A549 (cell line): Measurements from ENCODE around the gene RHOC. TPM values are rescaled to one million over a fixed set of nuclear protein-coding genes. Genes with fewer than 3 reads are reported as not detected.

ENCODE experiments used
- ATAC-seq, 2 experiments: fragments of 200-7000 bp in 1 of 2; fragments of >200 bp in 1 of 2; cut with Nextera tagmentation in 1 of 2; cut with Tn5 transposase in 1 of 2; 3 replicates each; pipeline versions ENCODE4 v1.8.0 to v1.9.1; 2018 to 2020; ENCODE audit warnings: mild to moderate bottlenecking in 1 of 2, moderate library complexity in 1 of 2
- CTCF ChIA-PET: fragments of 300-600 bp; sonication (Branson Sonifier 250); formaldehyde crosslinking; extraction: SDS; loops from one replicate; lab custom pipeline; 2021; ENCODE audit warnings: antibody characterized with exemption, inconsistent platforms; lab: Yijun Ruan, JAX
- POLR2A ChIA-PET: fragments of 350-600 bp; formaldehyde crosslinking; extraction: SDS; loops from one replicate; lab custom pipeline; 2021; ENCODE audit warnings: antibody characterized with exemption, inconsistent platforms; lab: Yijun Ruan, JAX
- DNase-seq, 2 experiments: peaks; one replicate each; pipeline versions ENCODE4 v3.0.0 to v3.0.0-alpha.2; 2011 to 2016; ENCODE audit warnings: low read depth in 1 of 2, low spot score in 1 of 2
- FAIRE-seq: peaks from 2 replicates; lab custom pipeline; 2011; peaks lifted over from hg19 to GRCh38; lab: Jason Lieb, UNC
- H3K27ac ChIP-seq, 2 experiments: fragments of >200 bp; sonication (Bioruptor Twin); formaldehyde crosslinking; 3 replicates each; pipeline ENCODE4 v1.5.1; 2016 to 2017
- H3K4me1 ChIP-seq: fragments of >200 bp; sonication (Bioruptor Twin); formaldehyde crosslinking; 3 replicates; pipeline ENCODE4 v1.6.1; 2016
- H3K4me2 ChIP-seq: fragments of >200 bp; sonication (Bioruptor Twin); formaldehyde crosslinking; 3 replicates; pipeline ENCODE4 v1.6.1; 2016
- H3K4me3 ChIP-seq: fragments of >200 bp; sonication (Bioruptor Twin); formaldehyde crosslinking; 3 replicates; pipeline ENCODE4 v1.5.1; 2016
- H3K9me3 ChIP-seq: fragments of >200 bp; sonication (Bioruptor Twin); formaldehyde crosslinking; 3 replicates; pipeline ENCODE4 v1.6.1; 2016
- BHLHE40 ChIP-seq: IDR thresholded peaks from 2 replicates; pipeline ENCODE4 v1.6.1; 2012; ENCODE audit warnings: low read depth, low read length, inconsistent platforms
- CEBPB ChIP-seq, 2 experiments: fragments of >200 bp in 1 of 2; sonication (Bioruptor Twin) in 1 of 2; formaldehyde crosslinking in 1 of 2; IDR thresholded peaks; 2 replicates each; pipeline ENCODE4 v1.6.1; 2012 to 2016
- CHD2 ChIP-seq: fragments of 150-350 bp; IDR thresholded peaks from 2 replicates; pipeline ENCODE4 v1.6.1; 2014; ENCODE audit warnings: low read length; ENCODE audit not compliant: partially characterized antibody
- CHD4 ChIP-seq: fragments of 200-600 bp; sonication (generic); IDR thresholded peaks from 2 replicates; pipeline ENCODE4 v1.6.1; 2016; ENCODE audit warnings: antibody characterized with exemption, mild to moderate bottlenecking, borderline replicate concordance
- EHMT2 ChIP-seq: fragments of 200-600 bp; sonication (generic); IDR thresholded peaks from 2 replicates; pipeline ENCODE4 v1.6.1; 2016; ENCODE audit warnings: antibody characterized with exemption, low read depth, mild to moderate bottlenecking, moderate library complexity
- EP300 ChIP-seq, 2 experiments: fragments of >200 bp; sonication (Bioruptor Twin); formaldehyde crosslinking; IDR thresholded peaks; 2 replicates in 1 of 2; 3 replicates in 1 of 2; pipeline ENCODE4 v1.6.1; 2016 to 2017
- FOSB ChIP-seq: fragments of 250-450 bp; sonication (Bioruptor Pico); IDR thresholded peaks from 2 replicates; pipeline ENCODE4 v1.5.0; 2020; ENCODE audit warnings: mild to moderate bottlenecking, moderate library complexity
- FOSL2 ChIP-seq, 2 experiments: fragments of 450-650 bp in 1 of 2; fragments of >200 bp in 1 of 2; sonication (Bioruptor Twin) in 1 of 2; formaldehyde crosslinking; IDR thresholded peaks; 2 replicates each; pipeline versions ENCODE4 v1.5.0 to v1.6.1; 2016 to 2020; ENCODE audit warnings: mild to moderate bottlenecking in 1 of 2, moderate library complexity in 1 of 2
- FOXS1 ChIP-seq: fragments of 250-450 bp; sonication (Bioruptor Pico); IDR thresholded peaks from 2 replicates; pipeline ENCODE4 v1.5.0; 2020; ENCODE audit warnings: mild to moderate bottlenecking, moderate library complexity
- HOXA7 ChIP-seq: fragments of 250-450 bp; sonication (Bioruptor Pico); IDR thresholded peaks from 2 replicates; pipeline ENCODE4 v1.5.0; 2020; ENCODE audit warnings: mild to moderate bottlenecking, moderate library complexity
- HOXB13 ChIP-seq: fragments of 250-450 bp; sonication (Bioruptor Pico); IDR thresholded peaks from 2 replicates; pipeline ENCODE4 v1.5.0; 2020; ENCODE audit warnings: low read depth, mild to moderate bottlenecking, moderate library complexity
- JUNB ChIP-seq: fragments of >200 bp; sonication (Bioruptor Twin); formaldehyde crosslinking; IDR thresholded peaks from 2 replicates; pipeline ENCODE4 v1.6.1; 2016
- NFE2L2 ChIP-seq: fragments of 150-350 bp; conservative IDR thresholded peaks from 2 replicates; pipeline ENCODE4 v1.6.1; 2014; ENCODE audit warnings: low read length
- NR3C1 ChIP-seq: fragments of >200 bp; sonication (Bioruptor Twin); formaldehyde crosslinking; IDR thresholded peaks from 3 replicates; pipeline ENCODE4 v1.6.1; 2017
- RCOR1 ChIP-seq: fragments of 150-350 bp; IDR thresholded peaks from 2 replicates; pipeline ENCODE4 v1.6.1; 2014; ENCODE audit warnings: antibody characterized with exemption, low read length, low read depth
- RFX5 ChIP-seq: fragments of 450-650 bp; IDR thresholded peaks from 2 replicates; pipeline ENCODE4 v1.7.1; 2014; ENCODE audit warnings: antibody characterized with exemption, mild to moderate bottlenecking, moderate library complexity
- RNF2 ChIP-seq: fragments of 200-600 bp; sonication (generic); IDR thresholded peaks from 2 replicates; pipeline ENCODE4 v1.6.1; 2016; ENCODE audit warnings: low read depth, mild to moderate bottlenecking, antibody characterized with exemption, moderate library complexity, borderline replicate concordance
- SMC3 ChIP-seq: fragments of >200 bp; sonication (Bioruptor Twin); formaldehyde crosslinking; IDR thresholded peaks from 3 replicates; pipeline ENCODE4 v1.6.1; 2018; ENCODE audit warnings: inconsistent platforms
- TFCP2L1 ChIP-seq: fragments of 250-450 bp; sonication (Bioruptor Pico); IDR thresholded peaks from 2 replicates; pipeline ENCODE4 v1.5.0; 2021; ENCODE audit warnings: mild to moderate bottlenecking
- ZFP36 ChIP-seq: fragments of 450-650 bp; IDR thresholded peaks from 2 replicates; pipeline ENCODE4 v1.6.1; 2014; ENCODE audit warnings: borderline replicate concordance; ENCODE audit not compliant: partially characterized antibody
- ZNF302 ChIP-seq: fragments of 250-450 bp; sonication (Bioruptor Pico); IDR thresholded peaks from 2 replicates; pipeline ENCODE4 v1.9.0; 2021; ENCODE audit warnings: inconsistent platforms, mild to moderate bottlenecking, moderate library complexity
- WGBS: methylation state at CpG from one replicate; pipeline ENCODE4 v1.1.6; 2017; ENCODE audit errors: missing lambda C conversion rate; 5-methylcytosine and 5-hydroxymethylcytosine counted together
- polyA plus RNA-seq, 4 experiments: library from polyadenylated mRNA; depleted of rRNA in 3 of 4; stranded (reverse); fragments of >200 nt; fragmentation: RNase III in 1 of 4; extraction: RNeasy Plus Mini Kit Qiagen cat#74134 plus additional on column Dnase treatment in 1 of 4; gene quantifications; 2 replicates in 3 of 4; 3 replicates in 1 of 4; pipeline ENCODE4 v1.2.3, GENCODE V29; 2011 to 2017
- TF ChIP-seq, protein P1 (sequence below): fragments of >200 bp; sonication (Bioruptor Twin); formaldehyde crosslinking; IDR thresholded peaks from 3 replicates; pipeline ENCODE4 v1.6.1; 2016
- TF ChIP-seq, protein P2 (sequence below): fragments of 250-450 bp; sonication (Bioruptor Pico); IDR thresholded peaks from 2 replicates; pipeline ENCODE4 v1.5.0; 2021; ENCODE audit warnings: mild to moderate bottlenecking, moderate library complexity, borderline replicate concordance
- TF ChIP-seq, protein P3 (sequence below): fragments of 200-600 bp; sonication (generic); IDR thresholded peaks from 2 replicates; pipeline ENCODE4 v1.6.1; 2016; ENCODE audit warnings: antibody characterized with exemption, mild to moderate bottlenecking, moderate library complexity
- TF ChIP-seq, protein P4 (sequence below): fragments of >200 bp; sonication (Bioruptor Twin); formaldehyde crosslinking; IDR thresholded peaks from 3 replicates; pipeline ENCODE4 v1.5.1; 2016

The RHOC gene
- polyA plus RNA-seq, 2 of the 4 experiments (the other 2 are of a cell fraction) = 255 to 296 TPM

DNA sequence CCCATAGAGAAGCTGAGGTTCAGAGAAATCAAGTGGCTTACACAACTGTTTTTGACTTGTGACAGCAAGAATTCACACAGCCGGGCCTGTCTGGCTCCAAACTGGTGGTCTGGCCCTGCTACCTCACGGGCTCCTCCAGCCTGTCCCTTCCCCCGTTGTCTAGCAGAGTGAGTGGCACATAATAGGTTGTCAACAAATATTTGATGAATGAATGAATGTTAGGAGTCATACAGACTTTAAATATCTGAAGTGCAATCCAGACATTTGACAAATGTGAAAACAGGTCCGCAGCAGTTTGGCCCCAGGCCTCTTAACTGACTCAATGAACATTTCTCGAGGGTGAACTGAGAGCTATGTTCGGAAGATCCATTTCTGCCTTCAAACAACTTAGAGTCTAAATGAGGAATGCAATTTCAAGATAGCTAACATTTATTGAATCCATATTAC is 1.1 kb upstream of the RHOC start:
- ChIA-PET CTCF (interaction anchor here (0.6 to 18.0 kb wide), 22 partner anchors 8 to 317 kb away, joined by 3 to 576 read pairs (median 6); partner anchors contain the start of genes MOV10 and PPM1J), POLR2A (interaction anchor here (0.6 to 1.8 kb wide), 2 partner anchors 34 to 143 kb away, joined by 7 to 9 read pairs; partner anchors contain the start of gene MOV10)
- Histone ChIP-seq H3K27ac (peak overlapping the region; percentile 98 to 100; a peak in 5 of 6 replicates), H3K4me1 (peaks cover 25% of the 10 kb centered on the region), H3K4me3 (peak overlapping the region; percentile 99; the same call in 2 of the 3 replicates), H3K9me3 (no peaks in the 10 kb centered on the region), H3K4me2 (peak overlapping the region; percentile 94)
- ATAC-seq (no peak), DNase-seq (no peak), FAIRE-seq (no peak)
- WGBS = 85% methylated on average over 6 of the region's 6 CpGs
- TF ChIP-seq FOXS1 (CRISPR knock-in tag) (no peak), SMC3 (no peak), ZFP36 (no peak), FOSL2 (IDR thresholded peaks at IDR 0.05) (no peak), FOSL2 (CRISPR knock-in tag; IDR thresholded peaks at IDR 0.05) (no peak), HOXB13 (CRISPR knock-in tag) (no peak), EP300 (IDR thresholded peaks at IDR 0.05) (no peak), BHLHE40 (no peak), NR3C1 (no peak), CHD4 (no peak), NFE2L2 (no peak), RCOR1 (no peak)
- TF ChIP-seq, protein P1, sequence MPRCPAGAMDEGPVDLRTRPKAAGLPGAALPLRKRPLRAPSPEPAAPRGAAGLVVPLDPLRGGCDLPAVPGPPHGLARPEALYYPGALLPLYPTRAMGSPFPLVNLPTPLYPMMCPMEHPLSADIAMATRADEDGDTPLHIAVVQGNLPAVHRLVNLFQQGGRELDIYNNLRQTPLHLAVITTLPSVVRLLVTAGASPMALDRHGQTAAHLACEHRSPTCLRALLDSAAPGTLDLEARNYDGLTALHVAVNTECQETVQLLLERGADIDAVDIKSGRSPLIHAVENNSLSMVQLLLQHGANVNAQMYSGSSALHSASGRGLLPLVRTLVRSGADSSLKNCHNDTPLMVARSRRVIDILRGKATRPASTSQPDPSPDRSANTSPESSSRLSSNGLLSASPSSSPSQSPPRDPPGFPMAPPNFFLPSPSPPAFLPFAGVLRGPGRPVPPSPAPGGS = no peak
- TF ChIP-seq, protein P2, sequence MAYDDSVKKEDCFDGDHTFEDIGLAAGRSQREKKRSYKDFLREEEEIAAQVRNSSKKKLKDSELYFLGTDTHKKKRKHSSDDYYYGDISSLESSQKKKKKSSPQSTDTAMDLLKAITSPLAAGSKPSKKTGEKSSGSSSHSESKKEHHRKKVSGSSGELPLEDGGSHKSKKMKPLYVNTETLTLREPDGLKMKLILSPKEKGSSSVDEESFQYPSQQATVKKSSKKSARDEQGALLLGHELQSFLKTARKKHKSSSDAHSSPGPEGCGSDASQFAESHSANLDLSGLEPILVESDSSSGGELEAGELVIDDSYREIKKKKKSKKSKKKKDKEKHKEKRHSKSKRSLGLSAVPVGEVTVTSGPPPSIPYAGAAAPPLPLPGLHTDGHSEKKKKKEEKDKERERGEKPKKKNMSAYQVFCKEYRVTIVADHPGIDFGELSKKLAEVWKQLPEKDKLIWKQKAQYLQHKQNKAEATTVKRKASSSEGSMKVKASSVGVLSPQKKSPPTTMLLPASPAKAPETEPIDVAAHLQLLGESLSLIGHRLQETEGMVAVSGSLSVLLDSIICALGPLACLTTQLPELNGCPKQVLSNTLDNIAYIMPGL (CRISPR knock-in tag) = no peak

DNA sequence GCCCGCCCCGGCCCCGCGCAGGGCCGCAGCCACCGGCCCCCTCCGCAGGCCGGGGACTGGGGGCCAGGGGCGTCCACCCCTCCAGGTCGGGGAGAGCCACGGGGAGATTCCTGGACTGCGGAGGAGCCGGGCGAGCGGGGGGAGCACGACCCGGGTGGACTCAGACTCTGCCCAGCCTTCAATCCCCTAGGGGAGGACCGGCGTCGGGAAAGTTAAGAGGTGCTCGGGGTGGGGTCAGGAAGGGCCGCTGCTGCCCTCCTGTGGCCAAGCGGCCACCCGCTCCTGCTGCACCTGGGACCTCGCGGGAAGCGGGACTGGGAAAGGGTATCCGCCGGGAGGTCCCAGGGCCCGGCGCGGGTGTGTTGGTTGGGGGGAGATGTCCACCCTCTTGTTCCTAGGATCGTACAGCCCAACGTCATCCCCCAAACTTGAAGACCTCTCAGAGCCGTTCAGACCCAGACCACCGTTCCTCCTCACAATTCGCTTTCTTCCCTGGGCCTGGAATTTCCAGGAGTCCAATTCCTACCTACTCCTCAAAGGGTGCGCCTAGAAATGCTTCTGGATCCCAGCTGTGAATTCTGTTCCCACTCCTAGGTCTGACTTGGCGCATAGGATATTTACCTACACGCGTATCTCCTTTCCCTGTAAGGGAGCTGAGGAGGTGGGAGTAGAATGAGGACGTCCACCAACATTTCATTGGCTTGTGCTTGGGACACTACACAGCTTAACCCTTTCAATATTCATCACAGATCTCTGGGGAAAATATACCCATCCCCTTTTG is 484 bp upstream of the RHOC start:
- Histone ChIP-seq H3K4me2 (peak overlapping the region; percentile 94), H3K4me1 (peaks cover 31% of the 10 kb centered on the region), H3K9me3 (no peaks in the 10 kb centered on the region), H3K4me3 (peak overlapping the region; percentile 99), H3K27ac (peak overlapping the region; percentile 98 to 100)
- ChIA-PET CTCF (interaction anchor here (0.6 to 18.0 kb wide), 22 partner anchors 8 to 317 kb away, joined by 3 to 576 read pairs (median 6); partner anchors contain the start of genes MOV10 and PPM1J), POLR2A (interaction anchor here (0.5 to 1.8 kb wide), 7 partner anchors 8 to 704 kb away, joined by 3 to 9 read pairs (median 4); partner anchors contain the start of genes CAPZA1, MOV10 and PPM1J)
- WGBS = 5% methylated on average over 19 of the region's 42 CpGs
- FAIRE-seq (no peak), ATAC-seq (peak; percentile 75 to 77), DNase-seq (peak; percentile 82 to 86)
- TF ChIP-seq, protein P3, sequence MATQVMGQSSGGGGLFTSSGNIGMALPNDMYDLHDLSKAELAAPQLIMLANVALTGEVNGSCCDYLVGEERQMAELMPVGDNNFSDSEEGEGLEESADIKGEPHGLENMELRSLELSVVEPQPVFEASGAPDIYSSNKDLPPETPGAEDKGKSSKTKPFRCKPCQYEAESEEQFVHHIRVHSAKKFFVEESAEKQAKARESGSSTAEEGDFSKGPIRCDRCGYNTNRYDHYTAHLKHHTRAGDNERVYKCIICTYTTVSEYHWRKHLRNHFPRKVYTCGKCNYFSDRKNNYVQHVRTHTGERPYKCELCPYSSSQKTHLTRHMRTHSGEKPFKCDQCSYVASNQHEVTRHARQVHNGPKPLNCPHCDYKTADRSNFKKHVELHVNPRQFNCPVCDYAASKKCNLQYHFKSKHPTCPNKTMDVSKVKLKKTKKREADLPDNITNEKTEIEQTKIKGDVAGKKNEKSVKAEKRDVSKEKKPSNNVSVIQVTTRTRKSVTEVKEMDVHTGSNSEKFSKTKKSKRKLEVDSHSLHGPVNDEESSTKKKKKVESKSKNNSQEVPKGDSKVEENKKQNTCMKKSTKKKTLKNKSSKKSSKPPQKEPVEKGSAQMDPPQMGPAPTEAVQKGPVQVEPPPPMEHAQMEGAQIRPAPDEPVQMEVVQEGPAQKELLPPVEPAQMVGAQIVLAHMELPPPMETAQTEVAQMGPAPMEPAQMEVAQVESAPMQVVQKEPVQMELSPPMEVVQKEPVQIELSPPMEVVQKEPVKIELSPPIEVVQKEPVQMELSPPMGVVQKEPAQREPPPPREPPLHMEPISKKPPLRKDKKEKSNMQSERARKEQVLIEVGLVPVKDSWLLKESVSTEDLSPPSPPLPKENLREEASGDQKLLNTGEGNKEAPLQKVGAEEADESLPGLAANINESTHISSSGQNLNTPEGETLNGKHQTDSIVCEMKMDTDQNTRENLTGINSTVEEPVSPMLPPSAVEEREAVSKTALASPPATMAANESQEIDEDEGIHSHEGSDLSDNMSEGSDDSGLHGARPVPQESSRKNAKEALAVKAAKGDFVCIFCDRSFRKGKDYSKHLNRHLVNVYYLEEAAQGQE = peak; percentile 85
- TF ChIP-seq CHD2 (peak; percentile 84), ZNF302 (CRISPR knock-in tag) (no peak), FOXS1 (CRISPR knock-in tag) (no peak), TFCP2L1 (CRISPR knock-in tag) (no peak), RFX5 (no peak), HOXA7 (CRISPR knock-in tag) (no peak), SMC3 (peak; percentile 79), ZFP36 (no peak), JUNB (no peak), CEBPB (IDR thresholded peaks at IDR 0.05) (no peak), RNF2 (no peak), FOSB (CRISPR knock-in tag) (no peak), EHMT2 (no peak)
- TF ChIP-seq, protein P4, sequence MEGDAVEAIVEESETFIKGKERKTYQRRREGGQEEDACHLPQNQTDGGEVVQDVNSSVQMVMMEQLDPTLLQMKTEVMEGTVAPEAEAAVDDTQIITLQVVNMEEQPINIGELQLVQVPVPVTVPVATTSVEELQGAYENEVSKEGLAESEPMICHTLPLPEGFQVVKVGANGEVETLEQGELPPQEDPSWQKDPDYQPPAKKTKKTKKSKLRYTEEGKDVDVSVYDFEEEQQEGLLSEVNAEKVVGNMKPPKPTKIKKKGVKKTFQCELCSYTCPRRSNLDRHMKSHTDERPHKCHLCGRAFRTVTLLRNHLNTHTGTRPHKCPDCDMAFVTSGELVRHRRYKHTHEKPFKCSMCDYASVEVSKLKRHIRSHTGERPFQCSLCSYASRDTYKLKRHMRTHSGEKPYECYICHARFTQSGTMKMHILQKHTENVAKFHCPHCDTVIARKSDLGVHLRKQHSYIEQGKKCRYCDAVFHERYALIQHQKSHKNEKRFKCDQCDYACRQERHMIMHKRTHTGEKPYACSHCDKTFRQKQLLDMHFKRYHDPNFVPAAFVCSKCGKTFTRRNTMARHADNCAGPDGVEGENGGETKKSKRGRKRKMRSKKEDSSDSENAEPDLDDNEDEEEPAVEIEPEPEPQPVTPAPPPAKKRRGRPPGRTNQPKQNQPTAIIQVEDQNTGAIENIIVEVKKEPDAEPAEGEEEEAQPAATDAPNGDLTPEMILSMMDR = peak; percentile 79
- TF ChIP-seq, protein P1 = 0 out of 3 replicates have a peak, but pooled peaks have one; percentile 52
